Measurements from ENCODE around the gene BANP.

BANP gene

GRCh38 chr16:87952751-87953150 is 1.5 kb downstream of the BANP start:
- no peak for DNase-seq

- no peak for DNase-seq
Observed at GRCh38 chr16:87953308-87954215, 2.3 kb downstream of the BANP start.

GRCh38 chr16:87954361-87954760 is 3.1 kb downstream of the BANP start:
- DNase-seq, result no peak

- no peak for DNase-seq
Observed at GRCh38 chr16:87954826-87955225, 3.6 kb downstream of the BANP start.

- DNase-seq, result no peak
Observed at GRCh38 chr16:87955302-87956097, 4.3 kb downstream of the BANP start.

GRCh38 chr16:87956098-87956364 is 4.8 kb downstream of the BANP start:
- DNase-seq, result no peak

GRCh38 chr16:87956365-87957231 is 5.4 kb downstream of the BANP start:
- DNase-seq, result no peak

- DNase-seq, result no peak
Observed at GRCh38 chr16:87957296-87958094, 6.3 kb downstream of the BANP start.

- no peak for DNase-seq
Observed at GRCh38 chr16:87958632-87959031, 7.4 kb downstream of the BANP start.

GRCh38 chr16:87959391-87959990 is 8.3 kb downstream of the BANP start:
- DNase-seq, result no peak

- no peak for DNase-seq
Observed at GRCh38 chr16:87960296-87960695, 9.1 kb downstream of the BANP start.

- no peak for DNase-seq
Observed at GRCh38 chr16:87960852-87961251, 9.6 kb downstream of the BANP start.

- DNase-seq, result no peak
Observed at GRCh38 chr16:87961623-87962022, 10.4 kb downstream of the BANP start.

GRCh38 chr16:87963400-87963799 is 12.2 kb downstream of the BANP start:
- no peak for DNase-seq

- DNase-seq, result no peak
Observed at GRCh38 chr16:87964049-87964659, 12.9 kb downstream of the BANP start.

GRCh38 chr16:87965417-87965816 is 14.2 kb downstream of the BANP start:
- no peak for DNase-seq

- DNase-seq, result no peak
Observed at GRCh38 chr16:87966064-87966645, 14.9 kb downstream of the BANP start.

GRCh38 chr16:87966685-87967185 is 15.5 kb downstream of the BANP start:
- DNase-seq, result no peak

- DNase-seq, result no peak
Observed at GRCh38 chr16:87968541-87968940, 17.3 kb downstream of the BANP start.

GRCh38 chr16:87970186-87970585 is 19.0 kb downstream of the BANP start:
- DNase-seq, result no peak

GRCh38 chr16:87971933-87972332 is 20.7 kb downstream of the BANP start:
- no peak for DNase-seq

Measured in NCI-H146 (cell line).